Measurements from ENCODE around the gene ADAMTS6. TPM values are rescaled to one million over a fixed set of nuclear protein-coding genes. Genes with fewer than 3 reads are reported as not detected.

The ADAMTS6 gene
- total RNA-seq, 1 donor, result 150 TPM

- Histone ChIP-seq H3K79me2 (ENCODE audit: insufficient read depth, low read length) (peaks cover 79% of the 10 kb centered on the region), H3K9me3 (ENCODE audit: low read depth, low read length) (no peaks in the 10 kb centered on the region), H3K27ac (ENCODE audit: low read depth, low read length) (peak overlapping the region; percentile 0), H3K36me3 (ENCODE audit: insufficient read depth, low read length) (peaks cover 46% of the 10 kb centered on the region), H3K4me3 (ENCODE audit: insufficient read depth, low read length) (no peak overlapping the region), H3K4me2 (ENCODE audit: insufficient read depth, low read length) (peak overlapping the region; percentile 10), H2AFZ (ENCODE audit: low read length) (no peak overlapping the region), H3K27me3 (ENCODE audit: insufficient read depth, low read length) (no peaks in the 10 kb centered on the region), H3K4me1 (ENCODE audit: insufficient read depth, low read length) (peaks cover 7% of the 10 kb centered on the region), H4K20me1 (ENCODE audit: insufficient read depth, low read length) (no peaks in the 10 kb centered on the region)
- no peak for DNase-seq (ENCODE audit: insufficient read length, low spot score, missing footprints)
- no peak for TF ChIP-seq CTCF (IDR thresholded peaks at IDR 0.05; ENCODE audit: extremely low read depth, low read depth, low read length)
Measured at GRCh38 chr5:65462139-65462705, 19.5 kb downstream of the ADAMTS6 start.

DNA sequence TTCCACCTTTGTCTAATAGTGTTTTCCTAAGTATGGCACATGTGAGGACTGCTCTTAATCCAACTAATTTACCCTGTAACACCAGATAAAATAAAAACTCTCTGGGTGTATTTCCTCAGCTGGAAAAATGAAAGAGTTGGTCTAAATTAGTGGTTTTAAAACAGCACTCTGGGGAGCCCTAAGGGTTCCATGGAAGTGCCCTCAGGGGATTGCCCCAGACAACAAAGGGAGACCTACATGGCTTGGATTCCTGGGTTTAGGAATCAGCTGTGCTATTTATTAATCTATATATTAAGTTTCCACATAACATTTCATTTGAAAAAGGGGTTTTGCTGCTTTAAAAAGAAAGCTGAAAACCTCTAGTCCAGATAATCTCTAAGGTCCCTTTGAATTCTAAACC, 20.2 kb downstream of the ADAMTS6 start:
- peaks cover 7% of the 10 kb centered on the region for H3K4me1 ChIP-seq (ENCODE audit: insufficient read depth, low read length)
- DNase-seq (ENCODE audit: insufficient read length, low spot score, missing footprints), result no peak
- H3K4me2 ChIP-seq (ENCODE audit: insufficient read depth, low read length), result no peak overlapping the region
- no peak overlapping the region for H2AFZ ChIP-seq (ENCODE audit: low read length)
- H4K20me1 ChIP-seq (ENCODE audit: insufficient read depth, low read length), result no peaks in the 10 kb centered on the region
- peaks cover 78% of the 10 kb centered on the region for H3K79me2 ChIP-seq (ENCODE audit: insufficient read depth, low read length)
- H3K36me3 ChIP-seq (ENCODE audit: insufficient read depth, low read length), result peaks cover 52% of the 10 kb centered on the region
- no peak for TF ChIP-seq CTCF (IDR thresholded peaks at IDR 0.05; ENCODE audit: extremely low read depth, low read depth, low read length)
- no peaks in the 10 kb centered on the region for H3K27me3 ChIP-seq (ENCODE audit: insufficient read depth, low read length)
- no peak overlapping the region for H3K27ac ChIP-seq (ENCODE audit: low read depth, low read length)
- H3K9me3 ChIP-seq (ENCODE audit: low read depth, low read length), result no peaks in the 10 kb centered on the region
- H3K4me3 ChIP-seq (ENCODE audit: insufficient read depth, low read length), result no peak overlapping the region

DNA sequence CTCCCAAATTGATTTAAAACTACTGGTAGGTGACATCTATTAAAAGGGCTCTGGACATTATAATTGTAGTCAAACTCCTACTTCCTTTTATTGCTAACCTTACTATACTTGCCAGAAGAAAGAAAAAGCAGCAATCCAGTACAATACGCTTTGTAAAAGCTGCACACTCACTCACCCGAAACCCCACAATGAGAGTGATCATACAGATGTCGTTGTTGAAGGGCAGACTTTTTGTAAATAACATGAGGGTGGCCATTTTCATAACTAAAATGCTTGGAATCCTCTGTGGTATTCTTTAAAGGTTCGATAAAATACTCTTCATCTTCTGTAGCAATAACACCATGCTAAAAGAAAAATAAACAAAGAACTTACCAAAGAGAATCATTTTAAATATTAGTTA, 21.7 kb downstream of the ADAMTS6 start:
- Histone ChIP-seq H3K79me2 (ENCODE audit: insufficient read depth, low read length) (peaks cover 65% of the 10 kb centered on the region), H2AFZ (ENCODE audit: low read length) (no peak overlapping the region), H3K4me1 (ENCODE audit: insufficient read depth, low read length) (peaks cover 7% of the 10 kb centered on the region), H3K27ac (ENCODE audit: low read depth, low read length) (no peak overlapping the region), H3K9me3 (ENCODE audit: low read depth, low read length) (no peaks in the 10 kb centered on the region), H3K4me2 (ENCODE audit: insufficient read depth, low read length) (no peak overlapping the region), H3K4me3 (ENCODE audit: insufficient read depth, low read length) (no peak overlapping the region), H3K36me3 (ENCODE audit: insufficient read depth, low read length) (peaks cover 60% of the 10 kb centered on the region), H4K20me1 (ENCODE audit: insufficient read depth, low read length) (no peaks in the 10 kb centered on the region), H3K27me3 (ENCODE audit: insufficient read depth, low read length) (no peaks in the 10 kb centered on the region)
- TF ChIP-seq CTCF (IDR thresholded peaks at IDR 0.05; ENCODE audit: extremely low read depth, low read depth, low read length), result no peak
- no peak for DNase-seq (ENCODE audit: insufficient read length, low spot score, missing footprints)

DNA sequence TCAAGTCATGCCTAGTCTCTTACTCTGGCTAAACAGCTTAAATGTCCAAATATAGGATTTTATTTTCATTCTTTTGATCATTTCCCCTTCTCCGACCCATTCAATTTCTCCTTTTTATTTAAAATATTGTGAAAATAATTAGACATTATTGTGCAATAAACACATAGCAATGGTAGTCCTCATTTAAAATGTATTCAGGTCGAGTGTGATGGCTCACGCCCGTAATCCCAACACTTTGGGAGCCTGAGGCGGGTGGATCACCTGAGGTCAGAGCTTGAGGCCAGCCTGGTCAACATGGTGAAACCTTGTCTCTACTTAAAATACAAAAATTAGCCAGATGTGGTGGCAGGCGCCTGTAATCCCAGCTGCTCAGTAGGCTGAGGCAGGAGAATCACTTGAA, 26.7 kb downstream of the ADAMTS6 start:
- Histone ChIP-seq H3K9me3 (ENCODE audit: low read depth, low read length) (no peaks in the 10 kb centered on the region), H3K4me1 (ENCODE audit: insufficient read depth, low read length) (no peaks in the 10 kb centered on the region), H2AFZ (ENCODE audit: low read length) (no peak overlapping the region), H3K4me3 (ENCODE audit: insufficient read depth, low read length) (no peak overlapping the region), H4K20me1 (ENCODE audit: insufficient read depth, low read length) (no peaks in the 10 kb centered on the region), H3K27me3 (ENCODE audit: insufficient read depth, low read length) (no peaks in the 10 kb centered on the region), H3K36me3 (ENCODE audit: insufficient read depth, low read length) (peaks cover 84% of the 10 kb centered on the region), H3K27ac (ENCODE audit: low read depth, low read length) (no peak overlapping the region), H3K79me2 (ENCODE audit: insufficient read depth, low read length) (peaks cover 46% of the 10 kb centered on the region), H3K4me2 (ENCODE audit: insufficient read depth, low read length) (no peak overlapping the region)
- no peak for DNase-seq (ENCODE audit: insufficient read length, low spot score, missing footprints)
- TF ChIP-seq CTCF (IDR thresholded peaks at IDR 0.05; ENCODE audit: extremely low read depth, low read depth, low read length), result no peak
